LHCN-M2 (cell line): ENCODE measurements around the gene CHD9. TPM values are rescaled to one million over a fixed set of nuclear protein-coding genes. Genes with fewer than 3 reads are reported as not detected.

Experiments used
- DNase-seq: peaks from one replicate; pipeline ENCODE4 v3.0.0-alpha.2; 2012; ENCODE audit warnings: low read depth
- total RNA-seq: library from RNA; depleted of rRNA; stranded (reverse); fragments of >200 nt; gene quantifications from 2 replicates; pipeline ENCODE4 v1.2.3, GENCODE V29; 2014

CHD9 gene
- total RNA-seq, 1 experiment from 2014 or later = 41.4 TPM

- no peak for DNase-seq
Observed at GRCh38 chr16:53094013-53094630, 39.3 kb downstream of the CHD9 start.

GRCh38 chr16:53097190-53097589, 42.4 kb downstream of the CHD9 start:
- DNase-seq = no peak

GRCh38 chr16:53098526-53099317, 43.9 kb downstream of the CHD9 start:
- peak; percentile 97 for DNase-seq

- DNase-seq = peak; percentile 93
Observed at GRCh38 chr16:53099318-53100130, 44.7 kb downstream of the CHD9 start.

GRCh38 chr16:53100131-53100748, 45.4 kb downstream of the CHD9 start:
- DNase-seq = no peak

- no peak for DNase-seq
Observed at GRCh38 chr16:53100889-53101288, 46.1 kb downstream of the CHD9 start.

- no peak for DNase-seq
Observed at GRCh38 chr16:53103811-53104210, 49.0 kb downstream of the CHD9 start.

- DNase-seq = no peak
Observed at GRCh38 chr16:53105565-53105964, 50.8 kb downstream of the CHD9 start.

- no peak for DNase-seq
Observed at GRCh38 chr16:53111078-53111791, 56.4 kb downstream of the CHD9 start.

GRCh38 chr16:53112015-53112414, 57.2 kb downstream of the CHD9 start:
- no peak for DNase-seq

GRCh38 chr16:53115047-53115446, 60.3 kb downstream of the CHD9 start:
- no peak for DNase-seq

GRCh38 chr16:53115773-53116172, 61.0 kb downstream of the CHD9 start:
- DNase-seq = no peak

GRCh38 chr16:53121043-53121620, 66.3 kb downstream of the CHD9 start:
- no peak for DNase-seq

GRCh38 chr16:53121661-53122060, 66.9 kb downstream of the CHD9 start:
- no peak for DNase-seq

GRCh38 chr16:53123747-53124146, 69.0 kb downstream of the CHD9 start:
- peak; percentile 39 for DNase-seq

GRCh38 chr16:53126390-53126789, 71.6 kb downstream of the CHD9 start:
- DNase-seq = no peak

GRCh38 chr16:53129281-53130158, 74.7 kb downstream of the CHD9 start:
- peak; percentile 10 for DNase-seq

GRCh38 chr16:53130159-53131049, 75.6 kb downstream of the CHD9 start:
- DNase-seq = peak; percentile 92

- no peak for DNase-seq
Observed at GRCh38 chr16:53131050-53131362, 76.2 kb downstream of the CHD9 start.
